Sigmoid colon (tissue), 7 donors: ENCODE data around the gene TUBB. TPM values are rescaled to one million over a fixed set of nuclear protein-coding genes. Genes with fewer than 3 reads are reported as not detected.

ENCODE experiments used
- DNase-seq: peaks from one replicate; pipeline ENCODE4 v3.0.0-alpha.2; 2019
- H3K27ac ChIP-seq, 4 donors: fragments of 200-600 bp; sonication (generic); one replicate each; pipeline ENCODE4 v1.5.1; 2016 to 2019; ENCODE audit warnings: mild to moderate bottlenecking in 1 of 4
- H3K27me3 ChIP-seq, 3 donors: fragments of 200-600 bp; sonication (generic); one replicate each; pipeline ENCODE4 v1.5.1; 2019; ENCODE audit warnings: mild to moderate bottlenecking in 1 of 3
- H3K36me3 ChIP-seq, 4 donors: fragments of 200-600 bp; sonication (generic); one replicate each; pipeline ENCODE4 v1.5.1; 2016 to 2019
- H3K4me1 ChIP-seq, 4 donors: fragments of 200-600 bp; sonication (generic); one replicate each; pipeline ENCODE4 v1.5.1; 2017 to 2019
- H3K4me3 ChIP-seq, 4 donors: fragments of 200-600 bp; sonication (generic); one replicate each; pipeline ENCODE4 v1.5.1; 2017 to 2019; ENCODE audit warnings: mild to moderate bottlenecking in 2 of 4, moderate library complexity in 1 of 4
- H3K9me3 ChIP-seq, 4 donors: fragments of 200-600 bp in 3 of 4; sonication (generic) in 3 of 4; one replicate each; pipeline versions ENCODE4 v1.5.1 to v1.6.1; 2013 to 2019
- EP300 ChIP-seq, 4 donors: sonication (generic); formaldehyde crosslinking; IDR thresholded peaks; one replicate each; pipeline ENCODE4 v1.6.1; 2017; ENCODE audit warnings: antibody characterized with exemption in 4 of 4
- POLR2A ChIP-seq, 2 donors: fragments of 450-650 bp; IDR thresholded peaks; one replicate each; pipeline ENCODE4 v1.6.1; 2016; ENCODE audit warnings: antibody characterized with exemption in 2 of 2, mild to moderate bottlenecking in 2 of 2, moderate library complexity in 2 of 2
- POLR2AphosphoS5 ChIP-seq, 4 donors: sonication (generic); formaldehyde crosslinking; IDR thresholded peaks; one replicate each; pipeline ENCODE4 v1.6.1; 2017; ENCODE audit warnings: antibody characterized with exemption in 4 of 4
- WGBS, 2 donors: extraction: QIAGEN DNeasy Blood & Tissue Kit; methylation state at CpG; one replicate each; pipeline ENCODE4 v1.1.7; 2013; 5-methylcytosine and 5-hydroxymethylcytosine counted together
- intact Hi-C: fragments of 100-400 bp; cut with DNase I; formaldehyde crosslinking; loops from one replicate; pipeline ENCODE4 v1.15.1; 2023
- polyA plus RNA-seq, 3 donors: library from polyadenylated mRNA; stranded (reverse); fragments of 200-250 nt; gene quantifications; one replicate each; pipeline ENCODE4 v1.2.3, GENCODE V29; 2013
- total RNA-seq, 4 donors: library from RNA; depleted of rRNA; stranded (reverse); fragments of >200 nt; gene quantifications; one replicate each; pipeline ENCODE4 v1.1.0, GENCODE V29; 2016
- TF ChIP-seq, protein P1 (sequence below), 4 experiments: fragments of 450-650 bp in 3 of 4; fragments of 200-600 bp in 1 of 4; IDR thresholded peaks; one replicate each; pipeline ENCODE4 v1.5.1; 2016 to 2019; ENCODE audit warnings: antibody characterized with exemption in 4 of 4, mild to moderate bottlenecking in 3 of 4, moderate library complexity in 2 of 4
- donor health status: healthy with polysubstance abuse.
- donor health status: Bipolar disorder and iron deficiency.
- donor health status: healthy.

The TUBB gene
- total and polyA plus RNA-seq, 7 donors, result 96.1 to 306 (median 267) TPM

GRCh38 chr6:30741063-30741779 is 21.1 kb downstream of the TUBB start:
- 71 to 79% methylated on average over 8 of the region's 8 CpGs for WGBS, 2 donors
- DNase-seq, result no peak
- TF ChIP-seq EP300 (IDR thresholded peaks at IDR 0.05) (no peak), POLR2AphosphoS5 (IDR thresholded peaks at IDR 0.05) (no peak), POLR2A (IDR thresholded peaks at IDR 0.05) (no peak)
- TF ChIP-seq, protein P1, sequence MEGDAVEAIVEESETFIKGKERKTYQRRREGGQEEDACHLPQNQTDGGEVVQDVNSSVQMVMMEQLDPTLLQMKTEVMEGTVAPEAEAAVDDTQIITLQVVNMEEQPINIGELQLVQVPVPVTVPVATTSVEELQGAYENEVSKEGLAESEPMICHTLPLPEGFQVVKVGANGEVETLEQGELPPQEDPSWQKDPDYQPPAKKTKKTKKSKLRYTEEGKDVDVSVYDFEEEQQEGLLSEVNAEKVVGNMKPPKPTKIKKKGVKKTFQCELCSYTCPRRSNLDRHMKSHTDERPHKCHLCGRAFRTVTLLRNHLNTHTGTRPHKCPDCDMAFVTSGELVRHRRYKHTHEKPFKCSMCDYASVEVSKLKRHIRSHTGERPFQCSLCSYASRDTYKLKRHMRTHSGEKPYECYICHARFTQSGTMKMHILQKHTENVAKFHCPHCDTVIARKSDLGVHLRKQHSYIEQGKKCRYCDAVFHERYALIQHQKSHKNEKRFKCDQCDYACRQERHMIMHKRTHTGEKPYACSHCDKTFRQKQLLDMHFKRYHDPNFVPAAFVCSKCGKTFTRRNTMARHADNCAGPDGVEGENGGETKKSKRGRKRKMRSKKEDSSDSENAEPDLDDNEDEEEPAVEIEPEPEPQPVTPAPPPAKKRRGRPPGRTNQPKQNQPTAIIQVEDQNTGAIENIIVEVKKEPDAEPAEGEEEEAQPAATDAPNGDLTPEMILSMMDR (IDR thresholded peaks at IDR 0.05), result no peak
- intact Hi-C loops, result loop anchor here (5.0 to 10.0 kb wide), 3 partner anchors 86 to 344 kb away; partner anchors contain the start of genes MRPS18B and PPP1R10
- no peaks in the 10 kb centered on the region for H3K27me3 ChIP-seq
- H3K36me3 ChIP-seq, result peaks cover 16 to 51% (median 25%) of the 10 kb centered on the region in 4 donors
- H3K27ac ChIP-seq, result peak overlapping the region; percentile 90 to 98 (median 96)
- peaks cover 3 to 52% (median 45%) of the 10 kb centered on the region in 4 donors for H3K4me1 ChIP-seq
- no peaks in the 10 kb centered on the region for H3K9me3 ChIP-seq
- H3K4me3 ChIP-seq, result peak overlapping the region; percentile 71 to 90 (median 82)

DNA sequence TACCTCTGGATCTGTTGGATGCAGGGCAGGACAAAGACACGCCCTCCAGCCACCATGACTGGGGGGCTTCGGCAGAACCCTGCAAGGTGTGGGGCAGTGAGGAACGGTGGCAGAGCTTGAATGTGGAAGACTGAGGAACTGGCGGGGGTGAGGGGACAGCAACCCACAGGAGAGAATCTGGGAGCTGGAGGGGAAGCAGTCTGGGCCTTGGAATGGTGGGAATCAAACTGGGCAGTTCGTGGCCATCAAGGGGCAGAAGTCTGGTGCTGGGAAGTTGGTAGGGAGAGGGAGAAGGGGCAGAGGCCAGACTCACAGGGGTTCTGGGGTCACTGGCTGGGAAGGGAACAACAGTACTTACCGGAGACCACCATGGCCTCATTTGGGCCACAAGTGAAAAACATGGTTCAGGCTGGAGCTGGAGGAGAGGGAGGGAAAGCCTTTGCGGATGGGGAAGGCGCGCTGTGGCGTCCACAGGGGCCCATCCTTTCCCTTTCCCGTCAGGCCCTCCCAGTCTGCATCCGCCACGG is 21.7 kb downstream of the TUBB start:
- no peak for TF ChIP-seq POLR2A (IDR thresholded peaks at IDR 0.05)
- no peak for TF ChIP-seq POLR2AphosphoS5 (IDR thresholded peaks at IDR 0.05)
- no peak for TF ChIP-seq EP300 (IDR thresholded peaks at IDR 0.05)
- TF ChIP-seq, protein P1 (IDR thresholded peaks at IDR 0.05), result no peak
- intact Hi-C loops, result loop anchor here (2.0 to 10.0 kb wide), 5 partner anchors 39 to 343 kb away; partner anchors contain the start of genes DDR1, MRPS18B and PPP1R10
- Histone ChIP-seq H3K27me3 (no peaks in the 10 kb centered on the region), H3K36me3 (peaks cover 16 to 44% (median 22%) of the 10 kb centered on the region in 4 donors), H3K4me1 (peaks cover 3 to 52% (median 44%) of the 10 kb centered on the region in 4 donors), H3K4me3 (peak overlapping the region; percentile 71 to 90 (median 82)), H3K9me3 (no peaks in the 10 kb centered on the region), H3K27ac (peak overlapping the region; percentile 90 to 98 (median 96))
- 6 to 12% methylated on average over 13 of the region's 13 CpGs for WGBS, 2 donors
- DNase-seq, result no peak

DNA sequence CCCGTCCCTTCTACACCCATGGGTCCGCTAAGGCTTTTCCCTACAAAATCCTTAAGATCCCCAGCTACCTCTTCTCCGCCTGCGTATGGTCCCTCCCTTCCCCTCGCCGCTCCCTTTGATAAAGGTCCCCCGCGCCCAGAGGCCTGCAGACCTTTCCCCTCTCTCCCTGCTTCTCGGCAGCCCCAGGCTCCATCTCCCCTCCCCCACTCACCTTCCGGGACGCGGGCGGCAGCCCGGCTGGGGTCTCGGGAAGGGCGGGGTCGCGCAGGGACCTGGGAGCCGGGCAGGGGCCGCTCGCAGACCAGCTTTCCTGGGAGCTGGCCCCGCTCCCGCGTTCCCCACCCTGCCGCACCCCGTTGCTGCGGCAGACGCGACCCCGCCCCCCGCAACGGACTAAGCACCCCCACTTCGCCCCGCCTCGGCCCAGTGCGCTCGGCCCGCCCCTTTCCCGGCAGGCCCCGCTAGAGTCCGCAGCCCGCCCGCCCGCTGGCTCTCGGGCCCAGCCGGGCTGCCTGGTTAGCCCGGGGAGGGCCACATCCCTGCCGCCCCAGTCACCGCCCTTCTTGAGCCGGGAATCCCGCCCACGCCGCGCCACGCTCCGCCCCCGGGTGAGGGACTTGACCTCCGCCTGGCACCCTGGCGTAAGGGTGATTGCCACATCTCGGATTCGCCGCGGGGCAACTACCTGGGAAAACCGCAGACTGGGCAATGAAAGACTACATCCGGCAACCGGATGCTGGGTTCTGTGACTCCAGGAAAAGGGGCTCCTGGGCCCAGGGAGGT is 22.4 kb downstream of the TUBB start, which contains the start of gene FLOT1:
Gene FLOT1, minus strand, starts transcription at position 372 of the 783 bp plus-strand sequence. CDS start 498 bp downstream, outside the sequence.
- DNase-seq, result peak; percentile 99
- peak within 1 kb of the TSS; percentile 71 to 90 (median 82) for H3K4me3 ChIP-seq
- no peaks in the 10 kb centered on the region for H3K9me3 ChIP-seq
- peak within 1 kb of the TSS; percentile 90 to 98 (median 96) for H3K27ac ChIP-seq
- TF ChIP-seq POLR2AphosphoS5 (IDR thresholded peaks at IDR 0.05) (peak; percentile 93 to 97 (median 96)), EP300 (IDR thresholded peaks at IDR 0.05) (no peak), POLR2A (IDR thresholded peaks at IDR 0.05) (peak; percentile 80 to 87)
- WGBS, 2 donors, result 0 to 1% methylated on average over 66 of the region's 66 CpGs
- H3K27me3 ChIP-seq, result no peaks in the 10 kb centered on the region
- H3K4me1 ChIP-seq, result peaks cover 3 to 52% (median 42%) of the 10 kb centered on the region in 4 donors
- intact Hi-C loops, result loop anchor here (2.0 to 10.0 kb wide), 5 partner anchors 38 to 342 kb away; partner anchors contain the start of genes DDR1, MRPS18B and PPP1R10
- H3K36me3 ChIP-seq, result peaks cover 16 to 38% (median 21%) of the 10 kb centered on the region in 4 donors

- 1 to 3% methylated on average over 55 of the region's 55 CpGs for WGBS, 2 donors
- peaks cover 7 to 29% (median 18%) of the 10 kb centered on the region in 4 donors for H3K36me3 ChIP-seq
- no peaks in the 10 kb centered on the region for H3K27me3 ChIP-seq
- intact Hi-C loops, result loop anchor here (2.0 to 10.0 kb wide), 5 partner anchors 37 to 341 kb away; partner anchors contain the start of genes DDR1, MRPS18B and PPP1R10
- peak; percentile 79 for DNase-seq
- H3K9me3 ChIP-seq, result no peaks in the 10 kb centered on the region
- peaks cover 3 to 52% (median 39%) of the 10 kb centered on the region in 4 donors for H3K4me1 ChIP-seq
- peak overlapping the region; percentile 90 to 98 (median 96) for H3K27ac ChIP-seq
- TF ChIP-seq POLR2AphosphoS5 (IDR thresholded peaks at IDR 0.05), result no peak
- no peak for TF ChIP-seq POLR2A (IDR thresholded peaks at IDR 0.05)
- TF ChIP-seq EP300 (IDR thresholded peaks at IDR 0.05), result no peak
- peak overlapping the region; percentile 71 to 90 (median 82) for H3K4me3 ChIP-seq
These were observed 23.2 kb downstream of the TUBB start for GRCh38 chr6:30743099-30744053.
